ENCODE results near the gene SLC37A1. TPM values are rescaled to one million over a fixed set of nuclear protein-coding genes. Genes with fewer than 3 reads are reported as not detected.

SLC37A1 gene
- total and polyA plus RNA-seq, 2 donors: 5.7 to 7.9 TPM

GRCh38 chr21:42582787-42583476, 69.3 kb downstream of the SLC37A1 start:
- no peaks in the 10 kb centered on the region for H3K36me3 ChIP-seq (ENCODE audit: insufficient read depth)
- DNase-seq (ENCODE audit: extremely low spot score): no peak
- 84% methylated on average over 22 of the region's 22 CpGs for WGBS
- H3K4me3 ChIP-seq (ENCODE audit: low read depth, low read length): no peak overlapping the region
- H3K27ac ChIP-seq (ENCODE audit: low read depth): no peak overlapping the region
- H3K4me1 ChIP-seq (ENCODE audit: insufficient read depth): no peaks in the 10 kb centered on the region

DNA sequence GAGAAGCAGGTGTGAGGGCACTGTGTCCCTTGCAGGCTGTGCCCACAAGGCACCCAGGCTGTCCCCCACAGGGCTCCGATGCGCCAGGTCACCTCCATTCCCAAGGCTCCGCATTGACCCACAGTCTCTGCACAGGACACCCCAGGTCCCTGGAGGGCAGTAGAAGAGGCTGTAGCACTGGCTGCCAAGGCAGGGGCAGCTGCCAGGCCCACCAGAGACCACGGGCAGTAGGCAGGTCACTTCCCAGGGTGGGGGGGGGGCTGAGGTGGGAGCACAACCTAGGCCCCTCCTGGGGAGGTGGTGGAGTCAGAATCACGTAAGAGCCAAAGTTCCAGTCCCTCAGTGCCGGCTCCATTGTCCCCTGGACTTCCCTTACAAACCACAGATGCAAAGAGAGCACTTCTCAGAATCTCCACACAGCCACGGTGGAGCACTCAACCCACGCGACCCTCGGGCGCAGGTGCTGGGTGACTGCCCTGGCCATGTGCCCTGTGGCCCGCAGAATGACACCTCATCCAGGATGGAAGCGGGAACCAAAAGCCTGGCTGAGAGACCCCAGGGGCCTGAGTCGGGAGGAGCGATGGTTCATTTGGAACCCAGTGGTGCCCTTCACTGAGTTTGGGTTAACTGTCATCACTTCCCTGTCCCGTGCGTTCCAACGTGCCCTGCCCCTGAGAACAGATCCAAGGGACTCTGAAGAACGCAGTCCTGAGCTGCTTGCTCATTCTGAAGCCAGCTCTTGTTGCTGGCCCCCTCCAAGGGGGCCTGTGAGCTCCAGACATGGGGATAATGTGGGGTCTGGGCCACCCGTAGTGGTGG, 70.0 kb downstream of the SLC37A1 start:
- no peak overlapping the region for H3K4me3 ChIP-seq (ENCODE audit: low read depth, low read length)
- no peaks in the 10 kb centered on the region for H3K36me3 ChIP-seq (ENCODE audit: insufficient read depth)
- DNase-seq (ENCODE audit: extremely low spot score): no peak
- no peaks in the 10 kb centered on the region for H3K4me1 ChIP-seq (ENCODE audit: insufficient read depth)
- WGBS: 75% methylated on average over 20 of the region's 20 CpGs
- no peak overlapping the region for H3K27ac ChIP-seq (ENCODE audit: low read depth)

DNA sequence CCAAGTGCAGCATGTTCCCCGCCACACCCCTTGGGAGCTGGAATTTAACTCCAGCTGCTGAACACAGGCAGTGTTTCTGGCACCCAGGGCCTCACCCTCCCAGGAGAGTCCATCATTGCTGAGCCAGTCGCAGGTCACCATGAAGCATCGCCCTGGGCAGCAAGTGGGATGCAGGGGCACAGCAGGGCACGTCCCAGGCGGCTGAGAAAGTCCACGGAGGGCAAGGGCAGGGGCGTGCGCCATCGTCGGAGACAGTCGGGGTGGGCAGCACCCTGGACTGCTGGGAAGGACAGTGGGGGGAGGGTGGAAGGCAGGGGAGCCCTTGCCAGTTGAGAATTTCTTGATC, 70.6 kb downstream of the SLC37A1 start:
- Histone ChIP-seq H3K27ac (ENCODE audit: low read depth) (no peak overlapping the region), H3K36me3 (ENCODE audit: insufficient read depth) (no peaks in the 10 kb centered on the region), H3K4me1 (ENCODE audit: insufficient read depth) (no peaks in the 10 kb centered on the region), H3K4me3 (ENCODE audit: low read depth, low read length) (no peak overlapping the region)
- no peak for DNase-seq (ENCODE audit: extremely low spot score)
- 89% methylated on average over 11 of the region's 11 CpGs for WGBS

- Histone ChIP-seq H3K4me1 (ENCODE audit: insufficient read depth) (no peaks in the 10 kb centered on the region), H3K27ac (ENCODE audit: low read depth) (no peak overlapping the region), H3K36me3 (ENCODE audit: insufficient read depth) (no peaks in the 10 kb centered on the region), H3K4me3 (ENCODE audit: low read depth, low read length) (no peak overlapping the region)
- DNase-seq (ENCODE audit: extremely low spot score): no peak
- WGBS: 60% methylated on average over 10 of the region's 10 CpGs
Observed at GRCh38 chr21:42585881-42586280, 72.2 kb downstream of the SLC37A1 start.

GRCh38 chr21:42586406-42586805, 72.8 kb downstream of the SLC37A1 start:
- Histone ChIP-seq H3K27ac (ENCODE audit: low read depth) (no peak overlapping the region), H3K4me3 (ENCODE audit: low read depth, low read length) (no peak overlapping the region), H3K36me3 (ENCODE audit: insufficient read depth) (no peaks in the 10 kb centered on the region), H3K4me1 (ENCODE audit: insufficient read depth) (no peaks in the 10 kb centered on the region)
- 91% methylated on average over 19 of the region's 19 CpGs for WGBS
- DNase-seq (ENCODE audit: extremely low spot score): no peak

DNA sequence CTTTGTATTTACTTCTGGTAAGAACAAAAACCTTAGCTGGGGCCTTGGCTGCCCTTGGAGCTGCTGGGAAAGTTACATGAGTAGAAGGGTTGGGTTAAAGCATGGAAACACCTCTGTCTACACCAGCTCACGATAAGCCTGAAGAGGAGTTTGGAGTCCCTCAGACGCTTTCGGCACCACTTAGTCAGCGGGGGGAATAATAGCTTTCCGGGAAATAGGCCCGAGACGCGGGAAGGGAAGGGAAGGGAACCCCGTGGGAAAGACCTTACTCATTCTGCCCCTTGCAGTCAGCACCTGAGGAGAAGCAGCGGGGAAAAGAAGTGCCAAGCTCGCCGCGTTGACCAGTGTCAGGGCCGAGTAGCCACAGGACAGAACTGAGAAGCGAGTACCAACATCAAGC, 73.4 kb downstream of the SLC37A1 start:
- no peak for DNase-seq (ENCODE audit: extremely low spot score)
- H3K36me3 ChIP-seq (ENCODE audit: insufficient read depth): no peaks in the 10 kb centered on the region
- no peak overlapping the region for H3K4me3 ChIP-seq (ENCODE audit: low read depth, low read length)
- no peak overlapping the region for H3K27ac ChIP-seq (ENCODE audit: low read depth)
- H3K4me1 ChIP-seq (ENCODE audit: insufficient read depth): no peaks in the 10 kb centered on the region
- 88% methylated on average over 15 of the region's 15 CpGs for WGBS

GRCh38 chr21:42590431-42591131, 76.9 kb downstream of the SLC37A1 start:
- WGBS: 57% methylated on average over 20 of the region's 20 CpGs
- Histone ChIP-seq H3K4me1 (ENCODE audit: insufficient read depth) (no peaks in the 10 kb centered on the region), H3K27ac (ENCODE audit: low read depth) (no peak overlapping the region), H3K4me3 (ENCODE audit: low read depth, low read length) (no peak overlapping the region), H3K36me3 (ENCODE audit: insufficient read depth) (no peaks in the 10 kb centered on the region)
- DNase-seq (ENCODE audit: extremely low spot score): no peak

GRCh38 chr21:42591170-42591869, 77.7 kb downstream of the SLC37A1 start:
- H3K4me3 ChIP-seq (ENCODE audit: low read depth, low read length): no peak overlapping the region
- H3K27ac ChIP-seq (ENCODE audit: low read depth): no peak overlapping the region
- H3K36me3 ChIP-seq (ENCODE audit: insufficient read depth): no peaks in the 10 kb centered on the region
- DNase-seq (ENCODE audit: extremely low spot score): no peak
- no peaks in the 10 kb centered on the region for H3K4me1 ChIP-seq (ENCODE audit: insufficient read depth)
- WGBS: 78% methylated on average over 16 of the region's 18 CpGs

GRCh38 chr21:42592156-42592820, 78.6 kb downstream of the SLC37A1 start:
- H3K27ac ChIP-seq (ENCODE audit: low read depth): no peak overlapping the region
- 84% methylated on average over 19 of the region's 19 CpGs for WGBS
- H3K4me3 ChIP-seq (ENCODE audit: low read depth, low read length): no peak overlapping the region
- DNase-seq (ENCODE audit: extremely low spot score): no peak
- no peaks in the 10 kb centered on the region for H3K4me1 ChIP-seq (ENCODE audit: insufficient read depth)
- H3K36me3 ChIP-seq (ENCODE audit: insufficient read depth): no peaks in the 10 kb centered on the region

- WGBS: 23% methylated on average over 33 of the region's 33 CpGs
- Histone ChIP-seq H3K4me1 (ENCODE audit: insufficient read depth) (no peaks in the 10 kb centered on the region), H3K36me3 (ENCODE audit: insufficient read depth) (no peaks in the 10 kb centered on the region), H3K27ac (ENCODE audit: low read depth) (no peak overlapping the region), H3K4me3 (ENCODE audit: low read depth, low read length) (no peak overlapping the region)
- no peak for DNase-seq (ENCODE audit: extremely low spot score)
Observed at GRCh38 chr21:42593007-42593814, 79.6 kb downstream of the SLC37A1 start.

- H3K4me1 ChIP-seq (ENCODE audit: insufficient read depth): no peaks in the 10 kb centered on the region
- H3K36me3 ChIP-seq (ENCODE audit: insufficient read depth): no peaks in the 10 kb centered on the region
- H3K4me3 ChIP-seq (ENCODE audit: low read depth, low read length): no peak overlapping the region
- no peak overlapping the region for H3K27ac ChIP-seq (ENCODE audit: low read depth)
- WGBS: 57% methylated on average over 17 of the region's 17 CpGs
- DNase-seq (ENCODE audit: extremely low spot score): no peak
Observed at GRCh38 chr21:42594616-42595282, 81.1 kb downstream of the SLC37A1 start.

Data from urinary bladder (tissue), 4 donors.